CD14-positive monocyte (primary cell): ENCODE results near the gene ISCU. TPM values are rescaled to one million over a fixed set of nuclear protein-coding genes. Genes with fewer than 3 reads are reported as not detected.
A peak's percentile ranks its signal among the peaks of the same experiment; 100 is the strongest.

ENCODE experiments used
- DNase-seq, 3 donors: peaks; one replicate each; pipeline ENCODE4 v3.0.0-alpha.2; 2011 to 2022
- H2AFZ ChIP-seq: 2 replicates; pipeline ENCODE4 v1.6.0; 2012; ENCODE audit warnings: mild to moderate bottlenecking, low read depth, low read length, inconsistent platforms; ENCODE audit not compliant: insufficient read depth, poor library complexity, severe bottlenecking
- H3K27ac ChIP-seq, 2 donors: 1 replicate in 1 of 2; 2 replicates in 1 of 2; pipeline ENCODE4 v1.5.1; 2012 to 2013; ENCODE audit warnings: low read length in 2 of 2, control low read depth in 1 of 2, inconsistent platforms in 1 of 2, low read depth in 1 of 2, mild to moderate bottlenecking in 1 of 2
- H3K27me3 ChIP-seq, 2 donors: one replicate each; pipeline versions ENCODE4 v1.6.0 to v1.6.1; 2011 to 2013; ENCODE audit warnings: low read length in 2 of 2; ENCODE audit not compliant: control insufficient read depth in 2 of 2, insufficient read depth in 2 of 2
- H3K36me3 ChIP-seq, 2 donors: replicated peaks in 1 of 2; 1 replicate in 1 of 2; 2 replicates in 1 of 2; pipeline versions ENCODE4 v1.5.1 to v1.6.1; 2012 to 2013; ENCODE audit warnings: low read length in 2 of 2, control low read depth in 1 of 2, inconsistent platforms in 1 of 2, mild to moderate bottlenecking in 1 of 2; ENCODE audit not compliant: insufficient read depth in 2 of 2, control insufficient read depth in 1 of 2
- H3K4me1 ChIP-seq, 2 donors: 1 replicate in 1 of 2; 2 replicates in 1 of 2; pipeline versions ENCODE4 v1.5.1 to v1.6.1; 2012 to 2013; ENCODE audit warnings: low read length in 2 of 2, control low read depth in 1 of 2, inconsistent platforms in 1 of 2, mild to moderate bottlenecking in 1 of 2, moderate library complexity in 1 of 2; ENCODE audit not compliant: insufficient read depth in 2 of 2, control insufficient read depth in 1 of 2
- H3K4me2 ChIP-seq: replicated peaks from 2 replicates; pipeline ENCODE3; 2012; ENCODE audit warnings: low read length, moderate library complexity, mild to moderate bottlenecking; ENCODE audit not compliant: poor library complexity, severe bottlenecking; ENCODE audit errors: extremely low read depth
- H3K4me3 ChIP-seq, 3 experiments: fragments of 200-600 bp in 1 of 3; sonication (generic) in 1 of 3; replicated peaks in 1 of 3; 1 replicate in 2 of 3; 2 replicates in 1 of 3; pipeline ENCODE4 v1.5.1; 2011 to 2013; ENCODE audit warnings: low read length in 3 of 3, mild to moderate bottlenecking in 3 of 3, control low read depth in 2 of 3, low read depth in 2 of 3, inconsistent platforms in 1 of 3, moderate library complexity in 1 of 3
- H3K79me2 ChIP-seq: 2 replicates; pipeline ENCODE4 v1.6.0; 2012; ENCODE audit warnings: mild to moderate bottlenecking, control low read depth, inconsistent platforms, low read length, moderate library complexity; ENCODE audit not compliant: insufficient read depth
- H3K9ac ChIP-seq: 2 replicates; pipeline ENCODE4 v1.6.0; 2017; ENCODE audit warnings: low read length, mild to moderate bottlenecking; ENCODE audit not compliant: insufficient read depth, poor library complexity, severe bottlenecking
- H3K9me3 ChIP-seq, 2 donors: replicated peaks in 1 of 2; 1 replicate in 1 of 2; 2 replicates in 1 of 2; pipeline versions ENCODE4 v1.5.1 to v1.6.1; 2012 to 2013; ENCODE audit warnings: low read length in 2 of 2, control low read depth in 1 of 2; ENCODE audit not compliant: control insufficient read depth in 1 of 2, insufficient read depth in 1 of 2
- H4K20me1 ChIP-seq: 2 replicates; pipeline ENCODE4 v1.6.0; 2012; ENCODE audit warnings: mild to moderate bottlenecking, low read length, control low read depth, moderate library complexity; ENCODE audit not compliant: insufficient read depth
- H3K27ac Mint-ChIP-seq, 7 donors: one replicate each; pipeline ENCODE4 v1.8.0; 2020; ENCODE audit warnings: mild to moderate bottlenecking in 7 of 7, mixed read lengths in 7 of 7, moderate library complexity in 6 of 7, inconsistent platforms in 2 of 7
- H3K27me3 Mint-ChIP-seq, 3 donors: one replicate each; pipeline ENCODE4 v1.8.0; 2021 to 2022; ENCODE audit warnings: low read depth in 3 of 3, mild to moderate bottlenecking in 3 of 3, mixed read lengths in 3 of 3, moderate library complexity in 3 of 3, inconsistent platforms in 1 of 3
- H3K36me3 Mint-ChIP-seq, 2 donors: one replicate each; pipeline ENCODE4 v1.8.0; 2020; ENCODE audit warnings: mixed read lengths in 2 of 2, inconsistent platforms in 1 of 2, mild to moderate bottlenecking in 1 of 2
- H3K4me1 Mint-ChIP-seq: one replicate; pipeline ENCODE4 v1.8.0; 2020; ENCODE audit warnings: mild to moderate bottlenecking, mixed read lengths
- H3K4me3 Mint-ChIP-seq, 2 donors: one replicate each; pipeline ENCODE4 v1.8.0; 2020; ENCODE audit warnings: mild to moderate bottlenecking in 2 of 2, mixed read lengths in 2 of 2, moderate library complexity in 1 of 2
- H3K9me3 Mint-ChIP-seq, 7 donors: one replicate each; pipeline ENCODE4 v1.8.0; 2020 to 2022; ENCODE audit warnings: mixed read lengths in 7 of 7, mild to moderate bottlenecking in 6 of 7, moderate library complexity in 6 of 7, inconsistent platforms in 2 of 7
- CTCF ChIP-seq: fragments of 200-600 bp; IDR thresholded peaks from one replicate; pipeline ENCODE4 v1.8.0; 2022; ENCODE audit warnings: antibody characterized with exemption, mild to moderate bottlenecking
- WGBS: methylation state at CpG from one replicate; pipeline ENCODE4 v1.1.5; 2013; ENCODE audit warnings: missing lambda C conversion rate; ENCODE audit not compliant: insufficient coverage; 5-methylcytosine and 5-hydroxymethylcytosine counted together
- intact Hi-C, 2 donors: fragments of 100-400 bp; cut with micrococcal nuclease; formaldehyde crosslinking; loops; one replicate each; pipeline versions ENCODE4 v1.15.0 to v1.15.1; 2023
- polyA plus RNA-seq, 3 donors: library from polyadenylated mRNA; depleted of rRNA in 1 of 3; unstranded in 2 of 3; stranded (reverse) in 1 of 3; fragments of 300-500 nt in 2 of 3; fragments of >200 nt in 1 of 3; fragmentation: Illumina TruSeq in 2 of 3; gene quantifications; 1 replicate in 2 of 3; 2 replicates in 1 of 3; pipeline ENCODE4 v1.2.3, GENCODE V29; 2012 to 2021

Gene ISCU
- polyA plus RNA-seq, 3 donors = 90.9 to 114 (median 111) TPM

DNA sequence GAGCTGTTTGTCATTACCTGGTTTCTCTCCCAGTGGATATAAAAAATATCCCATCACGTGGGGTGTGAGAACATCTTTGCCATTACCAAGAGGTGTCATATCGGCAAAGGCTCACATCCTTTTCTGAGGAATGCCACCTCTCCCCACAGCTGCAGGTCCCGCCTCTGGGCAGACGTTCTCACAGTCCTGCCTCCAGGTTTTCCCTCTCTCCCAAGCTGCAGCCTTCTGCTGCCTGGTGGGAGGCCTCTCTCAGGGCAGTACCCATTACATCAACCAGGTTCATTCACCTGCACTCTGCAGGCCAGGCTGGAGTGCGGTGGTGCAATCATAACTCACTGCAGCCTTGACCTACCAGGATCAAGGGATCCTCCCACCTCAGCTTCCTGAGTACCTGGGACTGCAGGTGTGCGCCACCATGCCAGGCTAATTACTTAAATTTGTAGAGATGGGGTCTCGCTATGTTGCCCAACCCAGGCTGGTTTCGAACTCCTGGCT, 50.4 kb downstream of the ISCU start:
- no peak for DNase-seq
- H3K9me3 ChIP-seq = peaks cover 7 to 8% of the 10 kb centered on the region in 2 donors
- Mint-ChIP-seq H3K27me3 (peaks cover 4 to 16% (median 14%) of the 10 kb centered on the region in 3 donors), H3K4me1 (peaks cover 12% of the 10 kb centered on the region), H3K9me3 (peaks cover 8 to 14% (median 9%) of the 10 kb centered on the region in 7 donors), H3K4me3 (no peak overlapping the region), H3K36me3 (peaks cover 16 to 22% of the 10 kb centered on the region in 2 donors), H3K27ac (no peak overlapping the region)
- no peaks in the 10 kb centered on the region for H3K36me3 ChIP-seq
- H3K4me3 ChIP-seq = no peak overlapping the region
- H3K79me2 ChIP-seq = peaks cover 4% of the 10 kb centered on the region
- H3K27ac ChIP-seq = no peak overlapping the region
- 89% methylated on average over 6 of the region's 8 CpGs for whole genome bisulfite sequencing
- intact Hi-C loops = loop anchor here in 1 of 2 donors (10.0 kb wide), 1 partner anchor 482 kb away; the partner anchor contains the start of genes ALKBH2 and UNG
- peaks cover 22% of the 10 kb centered on the region for H4K20me1 ChIP-seq
- H2AFZ ChIP-seq = no peak overlapping the region
- no peak overlapping the region for H3K4me2 ChIP-seq
- TF ChIP-seq CTCF = no peak
- H3K4me1 ChIP-seq = peaks cover 11 to 15% of the 10 kb centered on the region in 2 donors
- H3K27me3 ChIP-seq = peaks cover 0 to 5% of the 10 kb centered on the region in 2 donors
- H3K9ac ChIP-seq = no peak overlapping the region

DNA sequence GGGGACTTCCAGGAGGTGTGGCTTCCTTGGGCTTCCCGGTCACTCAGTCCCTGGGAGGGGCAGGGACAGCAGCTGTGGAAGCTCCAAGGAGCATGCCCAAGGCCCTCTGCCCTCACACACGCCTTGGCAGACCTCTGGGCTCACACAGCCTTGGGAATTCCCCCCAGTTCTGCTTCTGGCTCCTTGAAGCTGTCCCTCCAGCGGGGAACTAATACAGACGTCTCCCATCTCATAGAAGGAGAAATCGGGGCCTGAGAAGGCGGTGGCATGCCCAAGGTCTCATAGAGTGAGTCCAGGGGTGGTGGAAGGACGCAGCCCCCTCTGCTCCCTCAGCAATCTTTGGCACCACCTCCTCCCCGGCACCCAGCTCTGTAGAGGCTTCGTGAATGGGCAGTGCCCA, 51.2 kb downstream of the ISCU start:
- 71% methylated on average over 2 of the region's 9 CpGs for WGBS
- no peak overlapping the region for H3K4me3 ChIP-seq
- H2AFZ ChIP-seq = no peak overlapping the region
- H3K4me2 ChIP-seq = no peak overlapping the region
- DNase-seq = peak in 1 of 3 donors; percentile 50
- peaks cover 7% of the 10 kb centered on the region for H3K79me2 ChIP-seq
- Mint-ChIP-seq H3K4me3 (no peak overlapping the region), H3K27me3 (peaks cover 4 to 15% (median 14%) of the 10 kb centered on the region in 3 donors), H3K27ac (peak overlapping the region in 1 of 7 donors; percentile 3), H3K36me3 (peaks cover 16 to 22% of the 10 kb centered on the region in 2 donors), H3K4me1 (peaks cover 19% of the 10 kb centered on the region), H3K9me3 (peaks cover 8 to 14% (median 9%) of the 10 kb centered on the region in 7 donors)
- H3K9me3 ChIP-seq = peaks cover 7 to 8% of the 10 kb centered on the region in 2 donors
- no peak overlapping the region for H3K27ac ChIP-seq
- peaks cover 16 to 22% of the 10 kb centered on the region in 2 donors for H3K4me1 ChIP-seq
- peaks cover 29% of the 10 kb centered on the region for H4K20me1 ChIP-seq
- H3K9ac ChIP-seq = no peak overlapping the region
- TF ChIP-seq CTCF = no peak
- peaks cover 0 to 5% of the 10 kb centered on the region in 2 donors for H3K27me3 ChIP-seq
- intact Hi-C loops = loop anchor here in 1 of 2 donors (10.0 kb wide), 1 partner anchor 481 kb away; the partner anchor contains the start of genes ALKBH2 and UNG
- H3K36me3 ChIP-seq = no peaks in the 10 kb centered on the region
